HG02884 (cell line): ENCODE results near the gene KCNF1.
A peak's percentile ranks its signal among the peaks of the same experiment; 100 is the strongest.

Experiments
- ATAC-seq: cut with Tn5 transposase; IDR thresholded peaks from one replicate; pipeline ENCODE4 v1.9.1; 2021; ENCODE audit warnings: mild to moderate bottlenecking, moderate library complexity; ENCODE audit not compliant: unreplicated experiment

KCNF1 gene, protein sequence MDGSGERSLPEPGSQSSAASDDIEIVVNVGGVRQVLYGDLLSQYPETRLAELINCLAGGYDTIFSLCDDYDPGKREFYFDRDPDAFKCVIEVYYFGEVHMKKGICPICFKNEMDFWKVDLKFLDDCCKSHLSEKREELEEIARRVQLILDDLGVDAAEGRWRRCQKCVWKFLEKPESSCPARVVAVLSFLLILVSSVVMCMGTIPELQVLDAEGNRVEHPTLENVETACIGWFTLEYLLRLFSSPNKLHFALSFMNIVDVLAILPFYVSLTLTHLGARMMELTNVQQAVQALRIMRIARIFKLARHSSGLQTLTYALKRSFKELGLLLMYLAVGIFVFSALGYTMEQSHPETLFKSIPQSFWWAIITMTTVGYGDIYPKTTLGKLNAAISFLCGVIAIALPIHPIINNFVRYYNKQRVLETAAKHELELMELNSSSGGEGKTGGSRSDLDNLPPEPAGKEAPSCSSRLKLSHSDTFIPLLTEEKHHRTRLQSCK

DNA sequence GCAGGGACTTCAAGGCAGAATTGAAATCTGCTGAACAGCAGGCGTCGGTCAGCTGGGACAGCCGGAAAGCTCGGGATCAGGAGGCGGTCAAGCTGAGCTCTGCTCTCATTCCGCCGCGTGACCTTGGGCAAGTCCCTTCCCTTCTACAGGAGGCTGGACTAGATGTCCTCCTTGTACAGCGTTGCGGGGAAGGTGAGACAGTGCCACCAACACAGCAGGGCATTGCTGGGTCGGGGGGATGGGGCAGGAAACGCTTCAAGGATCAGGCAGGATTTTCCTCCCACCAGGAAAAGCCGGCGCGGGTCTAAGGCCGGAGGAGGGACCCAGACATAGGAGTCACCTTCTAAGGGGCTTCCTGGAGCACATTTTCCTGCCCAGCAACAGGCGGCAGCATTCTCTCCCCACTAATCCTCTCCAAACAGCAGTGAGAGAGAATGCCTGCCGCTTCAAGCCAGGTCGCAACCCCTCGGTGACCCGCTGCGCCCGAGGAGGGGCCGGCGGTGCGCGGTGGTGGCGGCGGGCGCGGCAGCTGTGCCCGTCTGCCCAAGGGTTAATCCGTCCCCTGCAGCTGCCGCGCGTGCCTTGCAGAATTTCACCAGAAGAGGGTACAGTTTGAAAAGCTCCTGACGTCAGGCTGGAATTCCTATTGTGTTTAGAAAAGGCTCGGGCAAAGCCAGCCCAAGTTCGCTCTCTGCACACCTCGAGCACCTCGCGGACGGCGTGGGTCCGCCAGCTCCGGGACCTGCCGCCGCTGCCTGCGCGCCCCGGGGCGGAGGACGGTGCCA is at the start of gene KCNF1:
Gene KCNF1, plus strand, starts transcription at position 644 of the 785 bp plus-strand sequence. CDS start 493 bp downstream, outside the sequence.
- ATAC-seq: no peak

DNA sequence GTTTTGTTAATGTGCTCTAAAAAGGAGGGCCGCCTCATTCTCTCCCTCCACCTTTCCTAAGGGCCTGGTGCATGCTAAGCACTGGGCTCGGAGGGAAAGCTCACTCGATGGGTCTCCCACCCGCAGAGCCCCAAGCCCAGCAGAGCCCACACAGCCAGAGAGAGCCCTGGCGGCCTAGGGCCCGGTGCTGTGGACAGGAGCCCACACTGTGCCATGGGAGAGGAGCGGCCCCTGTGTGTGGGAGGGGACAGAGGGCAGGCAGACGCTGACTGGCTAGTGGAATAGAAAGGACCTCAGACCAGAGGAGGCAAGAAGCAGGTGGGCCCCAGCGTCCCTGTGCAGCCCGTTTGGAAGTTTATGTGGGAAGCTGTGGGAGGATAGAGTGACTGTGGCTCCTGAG is 49.4 kb upstream of the KCNF1 start:
- no peak for ATAC-seq

DNA sequence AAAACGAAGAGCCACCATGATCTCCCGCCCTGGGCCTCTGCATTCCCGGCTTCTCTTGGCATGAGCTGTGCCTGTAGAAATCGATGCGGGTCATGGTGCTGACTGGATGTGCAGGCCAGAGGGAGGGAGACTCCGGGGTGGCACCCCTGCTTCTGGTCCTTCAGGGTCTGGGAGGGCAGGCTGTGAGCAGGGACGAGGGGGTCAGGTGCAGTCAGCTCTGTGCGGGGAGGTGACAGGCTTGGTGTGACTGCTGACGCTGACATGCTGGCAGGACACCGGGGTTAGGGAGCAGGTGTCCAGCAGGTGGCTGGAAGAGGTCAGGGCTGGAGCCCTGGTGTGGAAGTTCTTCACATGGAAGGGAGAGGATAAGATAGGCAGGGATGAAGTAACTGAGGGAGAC is 48.7 kb upstream of the KCNF1 start:
- ATAC-seq: no peak

DNA sequence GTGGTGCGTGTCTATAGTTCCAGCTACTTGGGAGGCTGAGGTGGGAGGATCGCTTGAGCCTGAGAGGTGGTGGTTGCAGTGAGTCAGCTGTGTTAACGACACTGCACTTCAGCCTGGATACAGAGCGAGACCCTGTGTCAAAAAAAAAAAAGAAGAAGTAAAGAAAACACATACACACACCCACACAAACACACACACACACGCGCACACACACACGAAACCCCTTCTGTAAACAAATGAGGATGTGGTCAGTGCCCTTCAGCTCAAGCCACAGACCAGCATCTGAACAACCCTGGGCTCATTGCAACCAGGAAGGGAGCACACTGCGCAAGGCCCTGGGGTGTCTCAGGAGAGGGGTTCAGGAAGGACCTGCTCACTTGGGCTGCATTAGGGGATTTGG is 47.9 kb upstream of the KCNF1 start:
- peak; percentile 70 for ATAC-seq

DNA sequence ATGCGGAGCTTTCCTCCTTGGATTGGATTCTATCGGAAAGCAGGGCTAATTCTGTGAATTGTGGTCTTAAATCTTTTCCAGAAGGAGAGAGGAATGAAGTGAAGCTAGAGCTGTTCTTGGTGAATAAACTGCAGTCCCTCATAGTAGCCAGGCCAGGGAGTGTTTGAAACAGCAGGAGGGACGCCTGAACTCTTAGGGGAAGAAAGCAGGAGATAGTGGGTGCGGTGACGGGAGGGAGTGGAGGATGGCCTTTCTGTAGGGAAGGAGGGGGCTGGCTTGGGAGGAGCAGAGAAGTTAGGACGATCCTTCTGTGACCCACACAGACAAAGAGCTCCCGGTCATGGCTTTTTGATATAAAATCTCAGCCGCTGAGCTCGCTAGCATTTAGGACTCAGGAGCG is 47.5 kb upstream of the KCNF1 start:
- no peak for ATAC-seq

DNA sequence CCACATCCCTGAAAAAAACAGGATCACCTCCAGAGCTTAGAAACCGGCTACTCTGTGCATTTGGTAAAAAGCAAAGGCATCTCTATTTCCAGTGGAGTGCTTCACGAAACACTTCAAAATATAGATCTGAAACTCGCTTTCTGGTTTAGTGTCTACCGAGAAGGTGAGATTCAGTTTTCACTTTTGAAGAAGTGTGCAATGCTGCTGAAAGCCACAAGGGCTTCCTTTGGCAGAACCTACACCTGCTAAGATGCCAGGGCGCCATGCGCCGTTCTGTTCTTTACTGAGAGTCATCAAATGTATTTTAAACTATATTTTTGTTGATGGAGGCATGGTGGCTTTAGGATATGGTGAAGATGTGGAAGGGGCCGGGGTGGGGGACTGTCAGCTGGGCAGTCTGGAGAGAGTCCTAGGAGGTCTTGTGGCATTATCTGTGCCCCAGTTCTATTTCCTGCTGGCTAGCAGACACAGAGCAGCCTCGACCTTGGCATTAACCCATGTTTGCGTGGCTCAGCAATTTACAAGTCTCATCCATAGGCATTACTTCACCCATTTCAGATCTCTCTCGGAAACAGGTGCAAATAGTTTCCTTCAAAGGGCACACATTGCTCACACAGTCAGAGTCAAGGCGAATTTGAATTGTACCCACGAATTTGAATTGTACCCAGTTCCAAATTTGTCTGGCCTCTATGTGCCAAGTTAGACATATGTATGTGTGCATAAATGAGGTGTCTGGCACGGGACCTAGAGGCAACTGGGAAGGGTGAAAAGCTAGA is 46.7 kb upstream of the KCNF1 start:
- ATAC-seq: peak; percentile 90

DNA sequence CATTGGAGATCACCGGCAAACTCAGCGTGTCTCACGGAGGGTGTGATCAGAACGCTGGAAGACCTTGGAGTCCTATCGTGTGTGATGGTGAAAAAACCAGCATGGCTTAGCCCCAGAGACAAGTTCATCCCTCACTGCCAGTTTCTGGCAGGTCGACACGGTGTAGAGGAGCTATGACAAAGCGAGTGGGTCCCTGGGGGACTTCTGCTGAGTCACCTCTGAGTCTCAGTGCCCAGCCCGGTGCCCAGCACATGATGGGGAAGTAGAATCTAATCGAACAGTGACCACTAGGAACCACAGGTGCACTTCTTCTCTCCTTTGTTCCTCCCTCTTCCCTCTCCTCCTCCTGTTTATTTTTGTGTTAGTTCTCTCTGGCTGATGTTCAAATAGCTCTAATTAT is 45.9 kb upstream of the KCNF1 start:
- ATAC-seq: no peak

DNA sequence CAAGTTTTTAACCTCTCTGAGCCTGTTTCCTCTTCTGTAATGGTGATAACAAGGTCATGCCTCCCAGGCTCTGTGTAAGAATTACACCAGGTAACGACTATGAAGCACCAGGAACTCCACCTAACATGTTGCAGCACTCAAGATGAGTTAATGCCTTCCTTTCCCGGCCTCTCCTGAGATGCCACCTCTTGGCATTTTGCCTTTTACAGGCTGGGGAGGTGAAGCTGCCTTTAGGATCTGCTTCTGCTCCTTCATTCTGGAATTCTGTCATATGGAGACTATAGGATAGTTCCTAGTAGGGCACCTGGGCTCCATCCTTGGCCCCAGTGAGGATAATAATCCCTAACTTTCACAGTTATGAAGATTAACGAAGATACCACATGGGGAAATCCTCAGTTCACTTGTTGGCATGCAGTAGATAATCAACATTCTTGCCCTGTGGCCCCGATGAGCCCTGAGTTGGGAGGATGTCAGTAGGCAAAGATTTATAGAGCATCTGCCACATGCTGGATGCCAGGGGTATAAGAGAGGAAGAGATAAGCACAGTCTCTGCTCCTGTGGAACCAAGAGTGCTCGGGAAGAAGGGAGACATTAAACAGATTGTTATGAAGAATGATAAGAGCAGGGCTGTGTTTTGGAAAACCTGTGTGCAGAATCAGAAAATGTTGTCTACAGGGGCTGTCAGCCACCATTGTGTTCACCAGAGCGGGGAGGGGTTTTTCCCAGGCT is 43.9 kb upstream of the KCNF1 start:
- ATAC-seq: no peak

DNA sequence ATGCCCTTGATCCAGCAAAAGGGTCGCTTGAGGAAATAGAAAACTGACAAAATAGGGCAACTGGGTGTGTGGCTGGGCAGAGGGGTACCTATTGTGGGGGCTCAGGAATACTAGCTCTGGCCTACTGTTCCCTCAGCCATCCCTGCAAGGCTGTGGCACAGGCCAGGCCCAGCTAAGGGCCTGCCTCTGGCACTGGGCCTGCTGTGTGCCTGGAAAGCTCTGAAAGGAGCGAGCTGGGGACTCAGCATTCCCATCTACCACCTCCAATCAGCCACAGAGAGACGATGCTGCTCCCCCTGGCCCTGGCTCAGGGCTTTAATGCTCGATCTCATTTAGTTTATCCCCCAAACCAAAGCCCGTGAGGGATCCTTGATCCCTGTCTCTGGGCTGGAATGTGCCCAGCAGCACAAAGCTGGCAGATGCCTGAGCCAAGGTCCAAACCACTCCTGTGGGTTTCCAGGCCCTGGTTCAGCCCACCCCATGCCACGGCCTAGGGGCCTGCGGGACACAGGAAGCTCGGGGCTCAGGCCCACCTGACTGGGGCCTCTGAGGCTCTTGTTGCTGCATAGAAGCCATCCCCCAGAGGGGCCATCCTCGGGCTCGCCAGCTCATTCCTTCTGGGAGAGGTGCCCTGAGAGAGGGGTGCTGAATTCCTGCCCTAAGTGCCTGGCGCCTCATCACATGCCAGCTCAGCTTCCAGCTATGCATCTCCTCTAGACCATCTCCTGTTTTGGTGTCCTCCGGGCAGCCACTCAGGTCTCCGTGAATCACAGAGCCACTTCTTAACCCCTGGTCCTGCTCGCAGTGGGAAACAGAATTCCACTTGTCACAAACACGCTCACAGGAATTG is 43.0 kb upstream of the KCNF1 start:
- ATAC-seq: no peak

DNA sequence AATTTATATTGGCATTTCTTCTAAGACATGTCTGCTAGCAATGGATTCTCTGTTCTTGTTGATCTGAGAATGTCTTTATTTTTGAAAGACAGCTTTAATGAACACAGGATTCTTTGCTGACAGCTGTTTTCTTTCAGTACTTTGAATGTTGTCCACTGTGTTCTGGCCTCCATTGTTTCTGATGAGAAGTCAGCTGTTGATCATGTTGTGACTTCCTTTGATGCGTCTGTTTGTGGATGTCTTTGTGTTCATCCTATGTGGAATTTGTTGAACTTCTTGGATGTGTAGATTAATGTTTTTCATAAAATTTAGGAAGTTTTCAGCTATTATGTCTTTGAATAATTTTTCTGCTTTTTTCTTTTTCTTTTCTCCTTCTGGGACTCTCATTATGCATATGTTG is 39.8 kb upstream of the KCNF1 start:
- no peak for ATAC-seq

DNA sequence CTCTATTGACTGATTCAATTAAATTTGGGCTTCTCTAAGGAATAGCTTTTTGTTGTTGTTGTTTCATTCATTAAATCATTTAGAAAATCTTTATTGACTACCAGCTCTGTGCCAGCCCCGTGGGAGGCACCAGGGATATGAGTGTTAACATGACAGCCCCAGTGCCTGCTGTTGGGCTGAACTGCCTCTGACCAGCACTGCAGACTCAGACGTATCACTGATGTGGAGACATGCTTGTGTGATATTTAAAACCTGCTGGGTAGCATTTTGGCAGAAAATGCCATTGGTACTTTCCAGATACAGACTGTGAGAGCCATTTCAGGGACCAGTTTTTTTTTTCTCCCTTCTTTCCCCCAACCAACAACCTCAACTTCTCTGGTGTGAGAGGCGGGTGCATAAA is 38.6 kb upstream of the KCNF1 start:
- ATAC-seq: no peak

DNA sequence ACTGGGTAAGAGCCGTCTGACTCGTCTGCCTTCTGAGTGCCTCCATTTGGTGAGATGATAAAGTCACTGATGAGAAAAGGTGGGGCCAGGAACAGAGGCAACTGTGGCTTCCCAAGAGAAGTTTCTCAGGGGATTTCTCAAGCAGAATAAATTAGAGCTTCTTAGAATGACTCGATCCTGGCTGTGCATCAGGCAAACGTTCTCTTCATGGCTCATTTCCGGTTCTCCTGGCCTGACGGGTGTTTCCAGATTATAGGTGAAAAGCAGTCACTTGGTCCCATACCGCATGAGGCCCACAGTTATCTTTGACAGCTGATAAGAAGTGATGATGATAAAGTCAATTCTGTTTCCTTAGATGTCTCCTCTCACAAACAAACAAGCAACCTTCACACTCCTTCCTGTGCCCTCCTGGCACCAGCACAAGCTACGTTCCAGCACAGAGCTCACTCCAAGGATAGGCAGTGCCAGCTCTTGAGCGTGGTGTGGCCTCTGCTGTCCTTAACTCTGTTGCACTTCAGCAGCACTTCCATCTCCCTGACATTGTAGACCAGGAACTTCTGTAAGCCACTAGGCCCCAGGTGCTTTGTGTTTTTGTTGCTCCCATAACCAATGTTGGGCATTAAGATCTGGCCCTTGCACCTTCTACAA is 37.8 kb upstream of the KCNF1 start:
- ATAC-seq: no peak

DNA sequence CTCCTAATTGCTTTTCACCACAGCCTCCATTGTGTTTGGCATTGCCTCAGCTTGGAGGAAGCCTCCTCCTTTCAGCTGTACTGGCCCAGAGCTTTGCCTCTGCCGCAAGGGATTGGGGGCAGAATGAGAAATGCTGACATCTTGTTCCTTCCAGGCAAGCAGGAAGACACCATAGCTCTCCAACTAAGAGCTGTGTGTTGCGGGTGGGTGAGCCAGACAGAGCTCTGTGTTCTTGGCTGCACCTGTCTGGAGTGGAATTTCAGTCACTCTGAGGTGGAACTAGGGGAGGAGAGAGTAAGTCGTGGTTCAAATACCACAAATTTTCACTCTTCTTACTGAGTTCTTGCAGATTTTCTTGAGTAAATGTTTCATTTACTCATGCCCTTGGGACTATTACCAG is 36.6 kb upstream of the KCNF1 start:
- no peak for ATAC-seq

DNA sequence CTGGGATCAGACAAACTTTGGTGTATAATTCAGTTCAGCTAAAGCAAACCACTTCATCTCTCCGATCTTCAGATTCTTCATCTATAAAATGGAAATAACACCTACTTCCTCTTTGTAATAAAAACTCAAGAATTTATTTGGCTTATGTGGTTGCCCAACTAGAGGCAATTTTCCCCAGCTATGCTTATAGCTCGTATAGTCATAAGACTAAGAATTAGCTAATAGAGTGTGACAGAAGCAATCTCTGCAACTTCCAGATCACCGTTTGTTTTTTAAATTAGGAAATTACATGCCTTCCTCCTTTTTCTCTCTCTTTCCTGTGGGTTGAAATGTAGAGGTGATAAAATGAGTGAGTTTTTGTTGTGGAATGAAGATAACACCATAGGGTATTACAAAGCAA is 35.3 kb upstream of the KCNF1 start:
- ATAC-seq: no peak

DNA sequence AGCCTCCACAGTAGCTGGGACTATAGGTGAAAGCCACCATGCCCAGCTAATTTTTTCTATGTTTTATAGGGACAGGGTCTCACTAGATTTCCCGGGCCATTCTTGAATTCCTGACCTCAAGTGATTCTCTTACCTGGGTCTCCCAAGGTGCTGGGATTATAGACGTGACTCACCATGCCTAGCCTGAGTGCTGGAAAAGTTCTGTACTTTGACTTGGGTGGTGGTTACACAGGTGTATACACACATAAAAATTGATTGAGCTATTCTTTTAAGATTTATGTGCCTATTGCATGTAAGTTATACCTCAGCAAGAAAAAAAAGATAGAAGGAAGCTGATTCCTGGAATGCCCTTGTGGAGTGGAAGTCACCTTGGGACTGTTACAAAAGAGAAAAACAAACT is 34.8 kb upstream of the KCNF1 start:
- ATAC-seq: no peak

DNA sequence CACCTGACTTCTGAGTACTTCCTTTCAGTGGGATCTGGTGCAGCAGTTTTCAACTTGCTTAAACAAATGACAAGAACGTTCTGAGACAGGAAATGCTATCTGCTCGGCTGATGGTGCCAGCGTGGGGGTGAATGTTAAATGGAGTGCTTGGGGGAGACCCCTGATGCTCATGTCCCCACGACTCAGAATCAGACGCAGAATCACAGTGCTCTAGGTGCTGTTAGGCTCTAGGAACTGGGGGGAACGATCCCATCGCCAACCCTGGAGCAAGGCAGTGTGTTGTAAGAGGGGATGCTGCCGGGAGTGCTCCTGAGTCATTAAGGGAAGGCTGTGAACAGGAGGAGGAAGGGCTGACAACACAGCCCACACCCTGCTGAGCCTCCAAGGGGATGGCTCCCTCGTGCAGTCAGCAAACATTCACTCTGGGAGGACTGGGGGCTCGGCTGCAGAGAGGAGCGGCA is 34.1 kb upstream of the KCNF1 start:
- no peak for ATAC-seq

DNA sequence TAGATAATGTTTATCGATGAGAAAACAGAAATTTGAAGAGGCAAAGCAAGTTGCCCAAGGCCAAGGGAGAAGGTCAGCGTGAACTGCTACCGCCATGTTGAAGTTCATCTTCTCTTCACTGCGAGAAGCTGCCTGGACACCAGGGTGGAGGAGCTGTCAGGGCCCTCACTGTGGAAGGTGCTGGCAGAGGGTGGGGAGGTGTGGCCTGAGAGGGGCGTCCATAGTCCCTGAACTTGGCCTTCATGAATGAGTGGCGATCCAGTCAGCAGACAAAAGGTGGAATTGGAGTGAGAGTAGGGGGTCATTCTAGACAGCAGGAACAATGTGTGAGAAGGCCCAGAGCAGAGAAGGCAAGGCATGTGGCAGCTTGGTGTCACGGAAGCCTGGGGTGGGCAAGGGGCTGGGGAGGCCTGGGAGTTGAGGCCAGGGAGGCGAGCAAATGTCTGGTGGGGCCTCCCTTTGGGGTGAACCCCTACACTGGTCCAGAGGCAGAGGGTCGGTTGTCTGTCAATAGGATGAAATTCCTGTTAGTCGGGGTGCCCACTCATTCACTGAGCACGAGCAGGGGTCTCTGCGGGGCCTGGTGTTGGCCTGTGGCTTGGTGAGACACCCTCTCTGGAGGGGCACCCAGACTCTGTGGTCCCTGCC is 33.3 kb upstream of the KCNF1 start:
- ATAC-seq: no peak

DNA sequence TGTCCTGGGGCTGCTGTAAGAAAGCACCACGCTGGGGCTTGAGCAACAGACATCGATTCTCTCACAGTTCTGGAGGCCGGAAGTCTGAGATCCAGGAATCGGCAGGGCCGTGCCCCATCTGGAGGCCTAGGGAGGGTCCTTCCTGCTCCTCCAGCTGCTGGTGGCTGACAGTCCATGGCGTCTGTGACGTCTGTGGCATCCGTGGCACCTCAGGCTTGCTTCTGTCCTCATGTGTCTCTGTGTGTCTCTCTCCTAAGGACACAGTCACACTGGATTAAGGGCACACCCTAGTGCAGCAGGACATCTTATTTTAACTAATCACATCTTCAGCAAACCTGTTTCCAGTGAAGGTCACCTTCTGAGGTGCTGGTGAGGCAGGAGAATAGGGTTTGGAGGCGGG is 32.6 kb upstream of the KCNF1 start:
- no peak for ATAC-seq
